GM06990 (cell line): ENCODE measurements around the gene FBXO24.
"Not testable (repeated sequence)": the region's sequence is repeated elsewhere in the genome, so short reads cannot be mapped to it uniquely, and the experiment has no call there.

Source experiments
- DNase-seq: peaks from one replicate; pipeline ENCODE4 v3.0.0-alpha.2; 2011; ENCODE audit not compliant: insufficient read length; ENCODE audit errors: extremely low read depth
- H3K27me3 ChIP-seq: replicated peaks from 2 replicates; pipeline ENCODE4 v1.6.0; 2011; ENCODE audit warnings: low read length; ENCODE audit not compliant: control insufficient read depth, insufficient read depth
- H3K36me3 ChIP-seq: 2 replicates; pipeline ENCODE4 v1.5.1; 2011; ENCODE audit warnings: low read length; ENCODE audit not compliant: control insufficient read depth, insufficient read depth
- H3K4me3 ChIP-seq: replicated peaks from 2 replicates; pipeline ENCODE4 v1.5.1; 2011; ENCODE audit warnings: low read depth, mild to moderate bottlenecking, control low read depth, low read length
- CTCF ChIP-seq: IDR thresholded peaks from 2 replicates; pipeline ENCODE4 v1.5.1; 2011; ENCODE audit warnings: low read length, control low read depth, mild to moderate bottlenecking, inconsistent platforms; ENCODE audit not compliant: insufficient read depth, poor library complexity, severe bottlenecking

The FBXO24 gene

GRCh38 chr7:100540073-100540723, 45.9 kb upstream of the FBXO24 start:
- H3K4me3 ChIP-seq, result peak overlapping the region; percentile 84

GRCh38 chr7:100541309-100541708, 44.8 kb upstream of the FBXO24 start:
- not testable (repeated sequence) for H3K36me3 ChIP-seq, H3K27me3 ChIP-seq, DNase-seq
- peak overlapping the region; percentile 37 for H3K4me3 ChIP-seq

More at GRCh38 chr7:100540073-100540723, 45.9 kb upstream of the FBXO24 start:
- no peaks in the 10 kb centered on the region for H3K36me3 ChIP-seq
- no peak for DNase-seq
- no peaks in the 10 kb centered on the region for H3K27me3 ChIP-seq
- no peak for TF ChIP-seq CTCF

GRCh38 chr7:100543586-100543985, 42.5 kb upstream of the FBXO24 start:
- DNase-seq, result no peak
- TF ChIP-seq CTCF, result no peak
- no peaks in the 10 kb centered on the region for H3K36me3 ChIP-seq
- H3K4me3 ChIP-seq, result peak overlapping the region; percentile 40
- H3K27me3 ChIP-seq, result no peaks in the 10 kb centered on the region

GRCh38 chr7:100544386-100544785, 41.7 kb upstream of the FBXO24 start:
- no peak for TF ChIP-seq CTCF
- peak overlapping the region; percentile 34; the same call in 1 of the 2 replicates for H3K4me3 ChIP-seq
- DNase-seq, result no peak
- H3K27me3 ChIP-seq, result no peaks in the 10 kb centered on the region
- H3K36me3 ChIP-seq, result peaks cover 3% of the 10 kb centered on the region

GRCh38 chr7:100544967-100545359, 41.2 kb upstream of the FBXO24 start:
- DNase-seq, result no peak
- TF ChIP-seq CTCF, result no peak
- H3K36me3 ChIP-seq, result peaks cover 3% of the 10 kb centered on the region
- no peaks in the 10 kb centered on the region for H3K27me3 ChIP-seq
- peak overlapping the region; percentile 38 for H3K4me3 ChIP-seq

- TF ChIP-seq CTCF, result no peak
- Histone ChIP-seq H3K4me3 (peak overlapping the region; percentile 47), H3K36me3 (peaks cover 3% of the 10 kb centered on the region), H3K27me3 (no peaks in the 10 kb centered on the region)
- DNase-seq, result peak; percentile 72
These were observed 40.6 kb upstream of the FBXO24 start for GRCh38 chr7:100545360-100546128.
